Stimulated activated CD4-positive, alpha-beta T cell treated with anti-CD3 and anti-CD28 coated beads, TNF-alpha, amount 100 ng/mL, for 1 hour (primary cell): ENCODE measurements around the gene CNTN5.

ENCODE experiments used
- DNase-seq, 3 donors: peaks; one replicate each; pipeline ENCODE4 v3.0.0-alpha.2; 2020; ENCODE audit warnings: low read depth in 3 of 3, low spot score in 1 of 3

Gene CNTN5

GRCh38 chr11:100397401-100397800 lies 1376.7 kb downstream of the CNTN5 start:
- DNase-seq: no peak

- no peak for DNase-seq
Measured at GRCh38 chr11:100403816-100404215, 1383.1 kb downstream of the CNTN5 start.

GRCh38 chr11:100404907-100405306 lies 1384.2 kb downstream of the CNTN5 start:
- DNase-seq: no peak
